Measurements from ENCODE around the gene CCDC15.
"Not testable (repeated sequence)": the region's sequence is repeated elsewhere in the genome, so short reads cannot be mapped to it uniquely, and the experiment has no call there.

CCDC15 gene

GRCh38 chr11:125084761-125085231 lies 130.8 kb downstream of the CCDC15 start:
- Histone ChIP-seq H3K4me3 (ENCODE audit: low read depth in 1 of 2, low read length in 1 of 2) (no peak overlapping the region), H3K27ac (no peak overlapping the region), H3K36me3 (no peaks in the 10 kb centered on the region), H3K4me1 (ENCODE audit: control insufficient read depth in 1 of 2, insufficient read depth in 1 of 2, low read depth in 1 of 2, low read length in 1 of 2) (no peaks in the 10 kb centered on the region), H3K27me3 (no peaks in the 10 kb centered on the region), H3K9me3 (no peaks in the 10 kb centered on the region)
- TF ChIP-seq, protein P1, sequence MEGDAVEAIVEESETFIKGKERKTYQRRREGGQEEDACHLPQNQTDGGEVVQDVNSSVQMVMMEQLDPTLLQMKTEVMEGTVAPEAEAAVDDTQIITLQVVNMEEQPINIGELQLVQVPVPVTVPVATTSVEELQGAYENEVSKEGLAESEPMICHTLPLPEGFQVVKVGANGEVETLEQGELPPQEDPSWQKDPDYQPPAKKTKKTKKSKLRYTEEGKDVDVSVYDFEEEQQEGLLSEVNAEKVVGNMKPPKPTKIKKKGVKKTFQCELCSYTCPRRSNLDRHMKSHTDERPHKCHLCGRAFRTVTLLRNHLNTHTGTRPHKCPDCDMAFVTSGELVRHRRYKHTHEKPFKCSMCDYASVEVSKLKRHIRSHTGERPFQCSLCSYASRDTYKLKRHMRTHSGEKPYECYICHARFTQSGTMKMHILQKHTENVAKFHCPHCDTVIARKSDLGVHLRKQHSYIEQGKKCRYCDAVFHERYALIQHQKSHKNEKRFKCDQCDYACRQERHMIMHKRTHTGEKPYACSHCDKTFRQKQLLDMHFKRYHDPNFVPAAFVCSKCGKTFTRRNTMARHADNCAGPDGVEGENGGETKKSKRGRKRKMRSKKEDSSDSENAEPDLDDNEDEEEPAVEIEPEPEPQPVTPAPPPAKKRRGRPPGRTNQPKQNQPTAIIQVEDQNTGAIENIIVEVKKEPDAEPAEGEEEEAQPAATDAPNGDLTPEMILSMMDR (IDR thresholded peaks at IDR 0.05) = no peak

DNA sequence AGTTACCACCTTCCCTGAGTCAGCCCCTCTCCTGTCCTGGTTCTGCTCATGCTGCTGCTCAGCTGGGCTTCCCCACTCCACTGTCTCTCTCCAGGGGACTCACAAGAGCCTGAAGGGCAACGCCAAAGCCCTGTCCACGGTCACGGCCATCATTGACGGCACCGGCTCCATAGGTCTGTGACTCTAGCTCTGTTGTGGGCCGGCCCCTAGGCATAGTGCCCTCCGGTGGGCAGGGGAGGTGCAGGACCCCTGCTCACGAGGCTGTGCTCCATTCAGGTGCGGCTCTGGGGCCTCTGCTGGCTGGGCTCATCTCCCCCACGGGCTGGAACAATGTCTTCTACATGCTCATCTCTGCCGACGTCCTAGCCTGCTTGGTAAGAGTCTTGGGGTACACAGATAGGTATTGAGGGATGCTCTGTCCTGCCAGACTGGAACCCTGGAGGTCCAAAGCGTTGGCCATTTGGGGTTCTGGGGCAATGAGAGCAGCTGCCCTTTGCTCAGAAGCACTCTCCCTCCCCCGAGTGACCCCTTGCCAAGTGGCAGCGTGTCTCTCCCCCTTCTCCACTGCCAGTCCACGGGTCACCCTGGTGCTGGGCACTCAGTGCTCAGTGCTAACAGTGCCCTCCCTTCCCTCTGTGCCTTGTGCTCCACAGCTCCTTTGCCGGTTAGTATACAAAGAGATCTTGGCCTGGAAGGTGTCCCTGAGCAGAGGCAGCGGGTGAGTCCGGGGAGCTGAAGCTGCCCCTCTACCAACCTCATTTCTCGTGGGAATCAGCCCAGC lies 131.5 kb downstream of the CCDC15 start:
- H3K27ac ChIP-seq = no peak overlapping the region
- H3K9me3 ChIP-seq = no peaks in the 10 kb centered on the region
- H3K36me3 ChIP-seq = no peaks in the 10 kb centered on the region
- no peak overlapping the region for H3K4me3 ChIP-seq (ENCODE audit: low read depth in 1 of 2, low read length in 1 of 2)
- TF ChIP-seq, protein P1 (IDR thresholded peaks at IDR 0.05) = no peak
- no peaks in the 10 kb centered on the region for H3K27me3 ChIP-seq
- H3K4me1 ChIP-seq (ENCODE audit: control insufficient read depth in 1 of 2, insufficient read depth in 1 of 2, low read depth in 1 of 2, low read length in 1 of 2) = no peaks in the 10 kb centered on the region

- H3K36me3 ChIP-seq = no peaks in the 10 kb centered on the region
- TF ChIP-seq, protein P1 (IDR thresholded peaks at IDR 0.05) = no peak
- H3K27ac ChIP-seq = no peak overlapping the region
Measured at GRCh38 chr11:125086633-125087296, 132.8 kb downstream of the CCDC15 start.

GRCh38 chr11:125088123-125088522 lies 134.1 kb downstream of the CCDC15 start:
- Histone ChIP-seq H3K4me3 (ENCODE audit: low read depth in 1 of 2, low read length in 1 of 2) (no peak overlapping the region), H3K27ac (no peak overlapping the region), H3K9me3 (no peaks in the 10 kb centered on the region), H3K36me3 (no peaks in the 10 kb centered on the region), H3K27me3 (no peaks in the 10 kb centered on the region), H3K4me1 (ENCODE audit: control insufficient read depth in 1 of 2, insufficient read depth in 1 of 2, low read depth in 1 of 2, low read length in 1 of 2) (no peaks in the 10 kb centered on the region)
- TF ChIP-seq, protein P1 (IDR thresholded peaks at IDR 0.05) = no peak

More at GRCh38 chr11:125086633-125087296, 132.8 kb downstream of the CCDC15 start:
- Histone ChIP-seq H3K27me3 (no peaks in the 10 kb centered on the region), H3K9me3 (no peaks in the 10 kb centered on the region), H3K4me1 (ENCODE audit: control insufficient read depth in 1 of 2, insufficient read depth in 1 of 2, low read depth in 1 of 2, low read length in 1 of 2) (no peaks in the 10 kb centered on the region), H3K4me3 (ENCODE audit: low read depth in 1 of 2, low read length in 1 of 2) (no peak overlapping the region)

GRCh38 chr11:125088576-125089455 lies 134.8 kb downstream of the CCDC15 start:
- TF ChIP-seq, protein P1 (IDR thresholded peaks at IDR 0.05) = no peak
- H3K9me3 ChIP-seq = no peaks in the 10 kb centered on the region
- no peak overlapping the region for H3K27ac ChIP-seq
- H3K27me3 ChIP-seq = no peaks in the 10 kb centered on the region
- H3K4me3 ChIP-seq (ENCODE audit: low read depth in 1 of 2, low read length in 1 of 2) = no peak overlapping the region
- H3K4me1 ChIP-seq (ENCODE audit: control insufficient read depth in 1 of 2, insufficient read depth in 1 of 2, low read depth in 1 of 2, low read length in 1 of 2) = no peaks in the 10 kb centered on the region
- no peaks in the 10 kb centered on the region for H3K36me3 ChIP-seq

DNA sequence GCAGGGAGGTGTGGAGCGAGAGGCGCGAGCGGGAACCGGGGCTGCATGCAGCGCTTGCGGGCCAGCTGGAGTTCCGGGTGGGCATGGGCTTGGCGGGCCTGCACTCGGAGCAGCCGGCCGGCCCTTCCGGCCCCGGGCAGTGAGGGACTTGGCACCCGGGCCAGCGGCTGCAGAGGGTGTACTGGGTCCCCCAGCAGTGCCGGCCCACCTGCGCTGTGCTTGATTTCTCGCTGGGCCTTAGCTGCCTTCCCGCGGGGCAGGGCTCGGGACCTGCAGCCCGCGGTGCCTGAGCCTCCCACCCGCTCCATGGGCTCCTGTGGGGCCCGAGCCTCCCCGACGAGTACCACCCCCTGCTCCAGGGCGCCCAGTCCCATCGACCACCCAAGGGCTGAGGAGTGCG lies 135.5 kb downstream of the CCDC15 start:
- H3K9me3 ChIP-seq; H3K27me3 ChIP-seq; H3K4me1 ChIP-seq (ENCODE audit: control insufficient read depth in 1 of 2, insufficient read depth in 1 of 2, low read depth in 1 of 2, low read length in 1 of 2); H3K4me3 ChIP-seq (ENCODE audit: low read depth in 1 of 2, low read length in 1 of 2); H3K27ac ChIP-seq; H3K36me3 ChIP-seq: not testable (repeated sequence)

- H3K4me1 ChIP-seq (ENCODE audit: control insufficient read depth in 1 of 2, insufficient read depth in 1 of 2, low read depth in 1 of 2, low read length in 1 of 2); H3K9me3 ChIP-seq; H3K27me3 ChIP-seq; H3K27ac ChIP-seq; H3K36me3 ChIP-seq; H3K4me3 ChIP-seq (ENCODE audit: low read depth in 1 of 2, low read length in 1 of 2): not testable (repeated sequence)
Measured at GRCh38 chr11:125090151-125090550, 136.1 kb downstream of the CCDC15 start.
